Left ventricle myocardium inferior (tissue), 1 donor: ENCODE measurements around the gene CSTB. TPM values are rescaled to one million over a fixed set of nuclear protein-coding genes. Genes with fewer than 3 reads are reported as not detected.

Experiments
- DNase-seq: peaks from one replicate; pipeline ENCODE4 v3.0.0-alpha.2; 2020
- H3K27ac ChIP-seq: fragments of 200-600 bp; replicated peaks from 2 replicates; pipeline ENCODE4 v1.8.0; 2021
- H3K27me3 ChIP-seq: fragments of 200-600 bp; 2 replicates; pipeline ENCODE4 v1.8.0; 2021; ENCODE audit warnings: low read depth
- H3K36me3 ChIP-seq: fragments of 200-600 bp; 2 replicates; pipeline ENCODE4 v1.8.0; 2021
- H3K4me1 ChIP-seq: fragments of 200-600 bp; 2 replicates; pipeline ENCODE4 v1.8.0; 2021
- H3K4me3 ChIP-seq: fragments of 200-600 bp; 2 replicates; pipeline ENCODE4 v1.8.0; 2021; ENCODE audit warnings: mild to moderate bottlenecking, moderate library complexity
- H3K9me3 ChIP-seq: fragments of 200-600 bp; replicated peaks from 2 replicates; pipeline ENCODE4 v1.8.0; 2021
- intact Hi-C: fragments of 100-400 bp; cut with micrococcal nuclease; formaldehyde crosslinking; loops from one replicate; pipeline ENCODE4 v1.11.0; 2022
- total RNA-seq: library from RNA; stranded (reverse); fragmentation: NEBNext Ultra II Directional; extraction: Animal tissue kit (Norgen Biotek cat#: 25700); gene quantifications from one replicate; pipeline ENCODE4 v1.2.1, GENCODE V29; 2021
- TF ChIP-seq, protein P1 (sequence below): fragments of 200-600 bp; IDR thresholded peaks from 2 replicates; pipeline ENCODE4 v1.8.0; 2021; ENCODE audit warnings: antibody characterized with exemption, mild to moderate bottlenecking, borderline replicate concordance
- donor health status: DM: no; HTN: yes; CAD: no; lungs with severe emphysema.

Gene CSTB
- total RNA-seq, 1 donor from 2014 or later, result 40.6 TPM

- H3K4me3 ChIP-seq, result peak overlapping the region; percentile 75
- H3K27me3 ChIP-seq, result no peaks in the 10 kb centered on the region
- intact Hi-C loops, result no loop called here
- DNase-seq, result peak; percentile 95
- TF ChIP-seq, protein P1, sequence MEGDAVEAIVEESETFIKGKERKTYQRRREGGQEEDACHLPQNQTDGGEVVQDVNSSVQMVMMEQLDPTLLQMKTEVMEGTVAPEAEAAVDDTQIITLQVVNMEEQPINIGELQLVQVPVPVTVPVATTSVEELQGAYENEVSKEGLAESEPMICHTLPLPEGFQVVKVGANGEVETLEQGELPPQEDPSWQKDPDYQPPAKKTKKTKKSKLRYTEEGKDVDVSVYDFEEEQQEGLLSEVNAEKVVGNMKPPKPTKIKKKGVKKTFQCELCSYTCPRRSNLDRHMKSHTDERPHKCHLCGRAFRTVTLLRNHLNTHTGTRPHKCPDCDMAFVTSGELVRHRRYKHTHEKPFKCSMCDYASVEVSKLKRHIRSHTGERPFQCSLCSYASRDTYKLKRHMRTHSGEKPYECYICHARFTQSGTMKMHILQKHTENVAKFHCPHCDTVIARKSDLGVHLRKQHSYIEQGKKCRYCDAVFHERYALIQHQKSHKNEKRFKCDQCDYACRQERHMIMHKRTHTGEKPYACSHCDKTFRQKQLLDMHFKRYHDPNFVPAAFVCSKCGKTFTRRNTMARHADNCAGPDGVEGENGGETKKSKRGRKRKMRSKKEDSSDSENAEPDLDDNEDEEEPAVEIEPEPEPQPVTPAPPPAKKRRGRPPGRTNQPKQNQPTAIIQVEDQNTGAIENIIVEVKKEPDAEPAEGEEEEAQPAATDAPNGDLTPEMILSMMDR, result peak; percentile 61
- no peaks in the 10 kb centered on the region for H3K9me3 ChIP-seq
- H3K4me1 ChIP-seq, result peaks cover 78% of the 10 kb centered on the region
- H3K27ac ChIP-seq, result peak overlapping the region; percentile 95
- peaks cover 3% of the 10 kb centered on the region for H3K36me3 ChIP-seq
Observed at GRCh38 chr21:43728467-43729390, 47.4 kb downstream of the CSTB start.

DNA sequence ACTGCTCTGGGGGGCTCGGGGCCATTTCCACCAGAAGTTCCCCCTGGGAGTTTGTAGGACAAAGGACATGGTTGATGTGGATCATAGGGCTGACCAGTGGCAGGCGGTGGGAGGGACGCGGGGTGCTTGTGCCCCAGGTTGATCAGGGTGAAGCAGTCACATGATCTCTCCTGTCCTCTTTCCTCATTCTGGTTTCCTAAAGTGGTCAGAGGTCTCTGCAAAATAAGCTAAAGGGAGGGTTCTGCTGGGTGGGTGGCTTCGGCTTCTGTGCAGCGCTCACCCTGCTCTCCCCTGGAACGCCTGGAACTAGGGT lies 48.0 kb downstream of the CSTB start:
- Histone ChIP-seq H3K4me3 (peak overlapping the region; percentile 75), H3K27me3 (no peaks in the 10 kb centered on the region), H3K9me3 (no peaks in the 10 kb centered on the region), H3K27ac (peak overlapping the region; percentile 95), H3K36me3 (peaks cover 6% of the 10 kb centered on the region), H3K4me1 (peaks cover 76% of the 10 kb centered on the region)
- TF ChIP-seq, protein P1, result no peak
- intact Hi-C loops, result no loop called here
- no peak for DNase-seq

- intact Hi-C loops, result no loop called here
- DNase-seq, result peak; percentile 64
- Histone ChIP-seq H3K27ac (peak overlapping the region; percentile 95), H3K4me3 (peak overlapping the region; percentile 75), H3K36me3 (peaks cover 6% of the 10 kb centered on the region), H3K27me3 (no peaks in the 10 kb centered on the region), H3K9me3 (no peaks in the 10 kb centered on the region), H3K4me1 (peaks cover 71% of the 10 kb centered on the region)
- TF ChIP-seq, protein P1, result peak; percentile 14
Observed at GRCh38 chr21:43727519-43728153, 48.5 kb downstream of the CSTB start.

GRCh38 chr21:43726686-43727518 lies 49.2 kb downstream of the CSTB start:
- Histone ChIP-seq H3K9me3 (no peaks in the 10 kb centered on the region), H3K27ac (peak overlapping the region; percentile 95), H3K4me3 (peak overlapping the region; percentile 75), H3K27me3 (no peaks in the 10 kb centered on the region), H3K4me1 (peaks cover 70% of the 10 kb centered on the region), H3K36me3 (peaks cover 6% of the 10 kb centered on the region)
- intact Hi-C loops, result no loop called here
- TF ChIP-seq, protein P1, result no peak
- DNase-seq, result peak; percentile 36

Other genes with a start within 250 kb of the CSTB start
- 0.16 TPM for gene HSF2BP, start 116.8 kb downstream of the CSTB start, total RNA-seq
- 8.9 TPM for gene RRP1B, start 116.7 kb downstream of the CSTB start, total RNA-seq
- 88.4 TPM for gene PDXK, start 57.2 kb downstream of the CSTB start, total RNA-seq
- 8.5 TPM for gene RRP1, start 13.3 kb upstream of the CSTB start, total RNA-seq
- gene AGPAT3, start 88.9 kb upstream of the CSTB start, total RNA-seq, result 79.6 TPM
- gene TRAPPC10, start 236.0 kb upstream of the CSTB start, total RNA-seq, result 21.4 TPM